T-helper 2 cell treated with Interferon-gamma antibody and Interleukin-4, amounts not matched to agents 5 μg/mL and 100 μg/mL, for 36 hours (primary cell): ENCODE results near the gene UACA.

Experiments used
- DNase-seq: peaks from one replicate; pipeline ENCODE4 v3.0.0; 2021; ENCODE audit warnings: low spot score
- H3K27ac Mint-ChIP-seq: one replicate; pipeline ENCODE4 v1.8.0; 2021; ENCODE audit warnings: mild to moderate bottlenecking, mixed read lengths
- H3K27me3 Mint-ChIP-seq: one replicate; pipeline ENCODE4 v1.8.0; 2021; ENCODE audit warnings: low read depth, mixed read lengths
- H3K36me3 Mint-ChIP-seq: one replicate; pipeline ENCODE4 v1.8.0; 2021; ENCODE audit warnings: low read depth, mixed read lengths
- H3K4me1 Mint-ChIP-seq: one replicate; pipeline ENCODE4 v1.8.0; 2021; ENCODE audit warnings: low read depth, mixed read lengths
- H3K4me3 Mint-ChIP-seq: one replicate; pipeline ENCODE4 v1.8.0; 2022; ENCODE audit warnings: mild to moderate bottlenecking, moderate library complexity, mixed read lengths
- H3K9me3 Mint-ChIP-seq: one replicate; pipeline ENCODE4 v1.8.0; 2021; ENCODE audit warnings: mixed read lengths

Gene UACA

GRCh38 chr15:70635895-70636294, 127.5 kb downstream of the UACA start:
- H3K36me3 Mint-ChIP-seq = no peaks in the 10 kb centered on the region

GRCh38 chr15:70633991-70634390, 129.4 kb downstream of the UACA start:
- Mint-ChIP-seq H3K27ac (no peak overlapping the region), H3K27me3 (peaks cover 20% of the 10 kb centered on the region), H3K4me3 (no peak overlapping the region), H3K9me3 (no peaks in the 10 kb centered on the region), H3K36me3 (no peaks in the 10 kb centered on the region), H3K4me1 (no peaks in the 10 kb centered on the region)
- no peak for DNase-seq

More at GRCh38 chr15:70635895-70636294, 127.5 kb downstream of the UACA start:
- H3K9me3 Mint-ChIP-seq = no peaks in the 10 kb centered on the region
- DNase-seq = no peak
- peaks cover 27% of the 10 kb centered on the region for H3K27me3 Mint-ChIP-seq
- H3K4me1 Mint-ChIP-seq = no peaks in the 10 kb centered on the region
- H3K4me3 Mint-ChIP-seq = no peak overlapping the region
- H3K27ac Mint-ChIP-seq = no peak overlapping the region

GRCh38 chr15:70633103-70633831, 130.1 kb downstream of the UACA start:
- DNase-seq = no peak
- Mint-ChIP-seq H3K27ac (no peak overlapping the region), H3K36me3 (no peaks in the 10 kb centered on the region), H3K4me3 (no peak overlapping the region), H3K27me3 (peaks cover 26% of the 10 kb centered on the region), H3K9me3 (no peaks in the 10 kb centered on the region), H3K4me1 (no peaks in the 10 kb centered on the region)

GRCh38 chr15:70632491-70633102, 130.8 kb downstream of the UACA start:
- DNase-seq = no peak
- peaks cover 26% of the 10 kb centered on the region for H3K27me3 Mint-ChIP-seq
- no peaks in the 10 kb centered on the region for H3K36me3 Mint-ChIP-seq
- H3K4me3 Mint-ChIP-seq = no peak overlapping the region
- no peak overlapping the region for H3K27ac Mint-ChIP-seq
- H3K9me3 Mint-ChIP-seq = no peaks in the 10 kb centered on the region
- no peaks in the 10 kb centered on the region for H3K4me1 Mint-ChIP-seq

- no peak overlapping the region for H3K4me3 Mint-ChIP-seq
- H3K9me3 Mint-ChIP-seq = no peaks in the 10 kb centered on the region
- DNase-seq = no peak
- no peaks in the 10 kb centered on the region for H3K36me3 Mint-ChIP-seq
- H3K27me3 Mint-ChIP-seq = peaks cover 26% of the 10 kb centered on the region
- no peaks in the 10 kb centered on the region for H3K4me1 Mint-ChIP-seq
- H3K27ac Mint-ChIP-seq = no peak overlapping the region
Observed at GRCh38 chr15:70632079-70632478, 131.3 kb downstream of the UACA start.

- no peaks in the 10 kb centered on the region for H3K9me3 Mint-ChIP-seq
- no peaks in the 10 kb centered on the region for H3K4me1 Mint-ChIP-seq
- no peak overlapping the region for H3K4me3 Mint-ChIP-seq
- no peak for DNase-seq
- H3K36me3 Mint-ChIP-seq = no peaks in the 10 kb centered on the region
- H3K27me3 Mint-ChIP-seq = peaks cover 24% of the 10 kb centered on the region
- no peak overlapping the region for H3K27ac Mint-ChIP-seq
Observed at GRCh38 chr15:70629735-70630273, 133.6 kb downstream of the UACA start.

- no peak for DNase-seq
- H3K27me3 Mint-ChIP-seq = peaks cover 21% of the 10 kb centered on the region
- H3K9me3 Mint-ChIP-seq = peaks cover 4% of the 10 kb centered on the region
- no peak overlapping the region for H3K4me3 Mint-ChIP-seq
- H3K4me1 Mint-ChIP-seq = no peaks in the 10 kb centered on the region
- H3K27ac Mint-ChIP-seq = no peak overlapping the region
- no peaks in the 10 kb centered on the region for H3K36me3 Mint-ChIP-seq
Observed at GRCh38 chr15:70628549-70628896, 134.8 kb downstream of the UACA start.

- peaks cover 23% of the 10 kb centered on the region for H3K27me3 Mint-ChIP-seq
- H3K27ac Mint-ChIP-seq = no peak overlapping the region
- peaks cover 4% of the 10 kb centered on the region for H3K9me3 Mint-ChIP-seq
- H3K36me3 Mint-ChIP-seq = no peaks in the 10 kb centered on the region
- DNase-seq = no peak
- no peak overlapping the region for H3K4me3 Mint-ChIP-seq
- no peaks in the 10 kb centered on the region for H3K4me1 Mint-ChIP-seq
Observed at GRCh38 chr15:70627734-70628548, 135.4 kb downstream of the UACA start.

GRCh38 chr15:70627322-70627721, 136.0 kb downstream of the UACA start:
- H3K27me3 Mint-ChIP-seq = peaks cover 28% of the 10 kb centered on the region
- no peaks in the 10 kb centered on the region for H3K36me3 Mint-ChIP-seq

GRCh38 chr15:70625438-70625837, 137.9 kb downstream of the UACA start:
- Mint-ChIP-seq H3K27me3 (peaks cover 32% of the 10 kb centered on the region), H3K27ac (no peak overlapping the region), H3K4me3 (no peak overlapping the region), H3K9me3 (peaks cover 19% of the 10 kb centered on the region), H3K36me3 (no peaks in the 10 kb centered on the region), H3K4me1 (peaks cover 2% of the 10 kb centered on the region)
- no peak for DNase-seq

More at GRCh38 chr15:70627322-70627721, 136.0 kb downstream of the UACA start:
- no peak for DNase-seq
- H3K4me3 Mint-ChIP-seq = no peak overlapping the region
- H3K27ac Mint-ChIP-seq = no peak overlapping the region
- peaks cover 9% of the 10 kb centered on the region for H3K9me3 Mint-ChIP-seq
- H3K4me1 Mint-ChIP-seq = no peaks in the 10 kb centered on the region

GRCh38 chr15:70625011-70625410, 138.3 kb downstream of the UACA start:
- Mint-ChIP-seq H3K9me3 (peaks cover 19% of the 10 kb centered on the region), H3K27ac (no peak overlapping the region), H3K4me1 (peaks cover 2% of the 10 kb centered on the region), H3K4me3 (no peak overlapping the region), H3K36me3 (no peaks in the 10 kb centered on the region), H3K27me3 (peaks cover 32% of the 10 kb centered on the region)
- DNase-seq = no peak

- H3K9me3 Mint-ChIP-seq = peaks cover 18% of the 10 kb centered on the region
- DNase-seq = no peak
- peaks cover 2% of the 10 kb centered on the region for H3K4me1 Mint-ChIP-seq
- H3K27me3 Mint-ChIP-seq = peaks cover 25% of the 10 kb centered on the region
- no peak overlapping the region for H3K4me3 Mint-ChIP-seq
- H3K36me3 Mint-ChIP-seq = no peaks in the 10 kb centered on the region
- H3K27ac Mint-ChIP-seq = no peak overlapping the region
Observed at GRCh38 chr15:70618929-70619328, 144.4 kb downstream of the UACA start.

- no peak for DNase-seq
- no peak overlapping the region for H3K27ac Mint-ChIP-seq
- no peaks in the 10 kb centered on the region for H3K36me3 Mint-ChIP-seq
- H3K4me3 Mint-ChIP-seq = no peak overlapping the region
- peaks cover 22% of the 10 kb centered on the region for H3K27me3 Mint-ChIP-seq
- H3K4me1 Mint-ChIP-seq = peaks cover 2% of the 10 kb centered on the region
- H3K9me3 Mint-ChIP-seq = peaks cover 15% of the 10 kb centered on the region
Observed at GRCh38 chr15:70617911-70618287, 145.5 kb downstream of the UACA start.
